Tibial nerve (tissue), 4 donors: Measurements from ENCODE around the gene ALDH1L1. TPM values are rescaled to one million over a fixed set of nuclear protein-coding genes. Genes with fewer than 3 reads are reported as not detected.

Experiments used
- DNase-seq, 2 donors: peaks; one replicate each; pipeline ENCODE4 v3.0.0-alpha.2; 2019; ENCODE audit warnings: low spot score in 2 of 2
- H3K27ac ChIP-seq, 4 donors: fragments of 200-600 bp; sonication (generic) in 3 of 4; one replicate each; pipeline ENCODE4 v1.5.1; 2017 to 2019; ENCODE audit warnings: mild to moderate bottlenecking in 1 of 4
- H3K27me3 ChIP-seq, 2 donors: fragments of 200-600 bp; sonication (generic) in 1 of 2; one replicate each; pipeline versions ENCODE4 v1.5.1 to v1.6.0; 2017 to 2019
- H3K36me3 ChIP-seq, 3 donors: fragments of 200-600 bp; sonication (generic); one replicate each; pipeline ENCODE4 v1.5.1; 2018 to 2019
- H3K4me1 ChIP-seq, 4 donors: fragments of 200-600 bp; sonication (generic) in 3 of 4; one replicate each; pipeline ENCODE4 v1.5.1; 2017 to 2019
- H3K4me3 ChIP-seq, 4 donors: fragments of 200-600 bp; sonication (generic) in 3 of 4; one replicate each; pipeline ENCODE4 v1.5.1; 2017 to 2019; ENCODE audit warnings: mild to moderate bottlenecking in 1 of 4, moderate library complexity in 1 of 4
- H3K9me3 ChIP-seq, 4 donors: fragments of 200-600 bp; sonication (generic) in 3 of 4; one replicate each; pipeline ENCODE4 v1.5.1; 2017 to 2019
- CTCF ChIP-seq, 5 experiments: fragments of 200-600 bp in 3 of 5; fragments of 450-650 bp in 2 of 5; sonication (generic) in 3 of 5; IDR thresholded peaks; one replicate each; pipeline ENCODE4 v1.5.1; 2016 to 2019; ENCODE audit warnings: antibody characterized with exemption in 5 of 5, mild to moderate bottlenecking in 3 of 5, moderate library complexity in 2 of 5
- EP300 ChIP-seq, 2 donors: sonication (generic); formaldehyde crosslinking; IDR thresholded peaks; one replicate each; pipeline ENCODE4 v1.6.1; 2017; ENCODE audit warnings: antibody characterized with exemption in 2 of 2, mild to moderate bottlenecking in 1 of 2
- POLR2A ChIP-seq, 2 donors: fragments of 450-650 bp; IDR thresholded peaks; one replicate each; pipeline ENCODE4 v1.6.1; 2017; ENCODE audit warnings: antibody characterized with exemption in 2 of 2, mild to moderate bottlenecking in 2 of 2, moderate library complexity in 2 of 2
- WGBS, 2 donors: methylation state at CpG; one replicate each; pipeline ENCODE4 v1.1.5; 2018; 5-methylcytosine and 5-hydroxymethylcytosine counted together
- total RNA-seq, 4 donors: library from RNA; depleted of rRNA; stranded (reverse); fragments of >200 nt; gene quantifications; one replicate each; pipeline ENCODE4 v1.1.0, GENCODE V29; 2016

Gene ALDH1L1
- total RNA-seq, 4 donors from 2014 or later, result 34.5 to 87.3 (median 50.8) TPM

- H3K9me3 ChIP-seq, result no peaks in the 10 kb centered on the region
- no peak for DNase-seq
- H3K27me3 ChIP-seq, result no peaks in the 10 kb centered on the region
- H3K27ac ChIP-seq, result no peak overlapping the region
- H3K36me3 ChIP-seq, result no peaks in the 10 kb centered on the region
- TF ChIP-seq CTCF (IDR thresholded peaks at IDR 0.05) (no peak), POLR2A (IDR thresholded peaks at IDR 0.05) (no peak), EP300 (IDR thresholded peaks at IDR 0.05) (no peak)
- 90 to 100% methylated on average over 7 to 8 of the region's 10 CpGs for whole genome bisulfite sequencing, 2 donors
- no peaks in the 10 kb centered on the region for H3K4me1 ChIP-seq
- no peak overlapping the region for H3K4me3 ChIP-seq
Observed at GRCh38 chr3:126109880-126110235, 70.5 kb downstream of the ALDH1L1 start.

GRCh38 chr3:126109146-126109879 lies 71.1 kb downstream of the ALDH1L1 start:
- Histone ChIP-seq H3K4me3 (no peak overlapping the region), H3K27me3 (no peaks in the 10 kb centered on the region), H3K4me1 (no peaks in the 10 kb centered on the region), H3K9me3 (no peaks in the 10 kb centered on the region), H3K27ac (no peak overlapping the region), H3K36me3 (no peaks in the 10 kb centered on the region)
- no peak for TF ChIP-seq EP300 (IDR thresholded peaks at IDR 0.05)
- no peak for TF ChIP-seq POLR2A (IDR thresholded peaks at IDR 0.05)
- no peak for TF ChIP-seq CTCF (IDR thresholded peaks at IDR 0.05)
- WGBS, 2 donors, result 88% methylated on average over 8 to 13 of the region's 13 CpGs
- DNase-seq, result no peak

GRCh38 chr3:126108676-126109050 lies 71.7 kb downstream of the ALDH1L1 start:
- Histone ChIP-seq H3K4me3 (no peak overlapping the region), H3K27me3 (no peaks in the 10 kb centered on the region), H3K36me3 (no peaks in the 10 kb centered on the region), H3K9me3 (no peaks in the 10 kb centered on the region), H3K4me1 (no peaks in the 10 kb centered on the region), H3K27ac (no peak overlapping the region)
- WGBS, 2 donors, result 48 to 70% methylated on average over 5 of the region's 5 CpGs
- TF ChIP-seq EP300 (IDR thresholded peaks at IDR 0.05), result no peak
- no peak for TF ChIP-seq POLR2A (IDR thresholded peaks at IDR 0.05)
- TF ChIP-seq CTCF (IDR thresholded peaks at IDR 0.05), result no peak
- DNase-seq, result no peak

GRCh38 chr3:126107957-126108675 lies 72.3 kb downstream of the ALDH1L1 start:
- Histone ChIP-seq H3K27ac (no peak overlapping the region), H3K27me3 (no peaks in the 10 kb centered on the region), H3K4me1 (peaks cover 0 to under 1% (median 0%) of the 10 kb centered on the region in 4 donors), H3K9me3 (no peaks in the 10 kb centered on the region), H3K36me3 (no peaks in the 10 kb centered on the region), H3K4me3 (no peak overlapping the region)
- 94 to 97% methylated on average over 7 to 8 of the region's 8 CpGs for WGBS, 2 donors
- DNase-seq, result no peak
- TF ChIP-seq EP300 (IDR thresholded peaks at IDR 0.05), result no peak
- no peak for TF ChIP-seq POLR2A (IDR thresholded peaks at IDR 0.05)

GRCh38 chr3:126107203-126107939 lies 73.0 kb downstream of the ALDH1L1 start:
- Histone ChIP-seq H3K36me3 (no peaks in the 10 kb centered on the region), H3K4me3 (no peak overlapping the region), H3K4me1 (peaks cover 0 to 8% (median 0%) of the 10 kb centered on the region in 4 donors), H3K27me3 (no peaks in the 10 kb centered on the region), H3K27ac (no peak overlapping the region), H3K9me3 (no peaks in the 10 kb centered on the region)
- no peak for DNase-seq
- WGBS, 2 donors, result 82 to 89% methylated on average over 17 of the region's 17 CpGs
- TF ChIP-seq POLR2A (IDR thresholded peaks at IDR 0.05) (no peak), CTCF (IDR thresholded peaks at IDR 0.05) (no peak), EP300 (IDR thresholded peaks at IDR 0.05) (no peak)
